Measurements from ENCODE around the gene SLC36A2.

DNA sequence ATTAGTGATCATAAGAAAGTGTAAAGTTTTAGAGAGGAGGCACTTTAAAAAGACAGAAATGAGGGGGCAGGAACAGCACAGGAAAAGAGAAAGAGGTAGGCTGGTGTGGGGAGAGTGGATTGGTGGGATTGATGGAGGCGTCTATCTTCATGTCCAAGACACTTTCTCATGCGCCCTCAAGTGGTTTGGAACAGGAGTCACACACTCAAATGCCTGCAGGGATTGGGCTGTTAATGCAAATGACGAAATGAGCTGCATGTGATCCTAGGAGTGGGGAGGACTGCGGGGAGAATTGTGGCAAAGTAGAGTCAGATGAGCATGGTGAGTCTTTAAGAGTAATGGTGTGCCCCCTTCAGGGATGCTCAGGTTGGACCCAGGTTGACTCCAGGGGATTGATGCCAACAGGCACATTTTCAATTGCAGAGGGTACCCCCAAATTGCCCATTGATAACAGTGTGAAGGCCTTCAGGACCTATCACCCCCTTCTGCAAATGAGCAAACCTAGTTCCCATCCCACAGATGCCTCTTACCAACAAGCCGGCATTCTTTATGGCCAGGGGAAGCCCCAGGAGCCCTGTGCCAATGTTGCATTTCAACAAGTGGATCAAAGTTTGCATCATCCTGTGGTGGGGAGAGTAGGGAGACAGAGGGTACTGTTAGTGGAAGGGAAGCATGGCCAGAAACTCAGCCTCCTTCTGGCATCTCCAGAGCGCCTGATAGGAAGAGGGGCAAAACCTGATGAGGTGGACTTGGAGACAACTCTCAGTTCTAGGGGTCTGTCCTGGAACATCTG, 49.1 kb downstream of the SLC36A2 start:
- no peak for TF ChIP-seq EZH2 (IDR thresholded peaks at IDR 0.05; ENCODE audit: low read length, missing control alignments)
- TF ChIP-seq, protein P1, sequence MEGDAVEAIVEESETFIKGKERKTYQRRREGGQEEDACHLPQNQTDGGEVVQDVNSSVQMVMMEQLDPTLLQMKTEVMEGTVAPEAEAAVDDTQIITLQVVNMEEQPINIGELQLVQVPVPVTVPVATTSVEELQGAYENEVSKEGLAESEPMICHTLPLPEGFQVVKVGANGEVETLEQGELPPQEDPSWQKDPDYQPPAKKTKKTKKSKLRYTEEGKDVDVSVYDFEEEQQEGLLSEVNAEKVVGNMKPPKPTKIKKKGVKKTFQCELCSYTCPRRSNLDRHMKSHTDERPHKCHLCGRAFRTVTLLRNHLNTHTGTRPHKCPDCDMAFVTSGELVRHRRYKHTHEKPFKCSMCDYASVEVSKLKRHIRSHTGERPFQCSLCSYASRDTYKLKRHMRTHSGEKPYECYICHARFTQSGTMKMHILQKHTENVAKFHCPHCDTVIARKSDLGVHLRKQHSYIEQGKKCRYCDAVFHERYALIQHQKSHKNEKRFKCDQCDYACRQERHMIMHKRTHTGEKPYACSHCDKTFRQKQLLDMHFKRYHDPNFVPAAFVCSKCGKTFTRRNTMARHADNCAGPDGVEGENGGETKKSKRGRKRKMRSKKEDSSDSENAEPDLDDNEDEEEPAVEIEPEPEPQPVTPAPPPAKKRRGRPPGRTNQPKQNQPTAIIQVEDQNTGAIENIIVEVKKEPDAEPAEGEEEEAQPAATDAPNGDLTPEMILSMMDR (conservative IDR thresholded peaks at IDR 0.05 in 1 of 2, IDR thresholded peaks at IDR 0.05 in 1 of 2; ENCODE audit: low read depth in 1 of 2, low read length in 2 of 2), result peak in 1 of 2 donors; percentile 59
